ENCODE data around the gene RAB11FIP4.

RAB11FIP4 gene

GRCh38 chr17:31493656-31494155, 102.2 kb downstream of the RAB11FIP4 start:
- no peaks in the 10 kb centered on the region for H3F3A ChIP-seq (ENCODE audit: insufficient read depth)
- H4K20me1 ChIP-seq (ENCODE audit: low read depth, low read length) = no peaks in the 10 kb centered on the region
- H3K4me3 ChIP-seq (ENCODE audit: insufficient read depth, low read length, poor library complexity, severe bottlenecking) = no peak overlapping the region
- no peak overlapping the region for H3K4me2 ChIP-seq (ENCODE audit: low read depth, low read length, poor library complexity, severe bottlenecking)
- no peak overlapping the region for H2AFZ ChIP-seq (ENCODE audit: low read depth, low read length, severe bottlenecking)
- no peak overlapping the region for H3K9ac ChIP-seq (ENCODE audit: low read length)
- H3K36me3 ChIP-seq (ENCODE audit: low read length) = no peaks in the 10 kb centered on the region
- TF ChIP-seq CTCF (IDR thresholded peaks at IDR 0.05; ENCODE audit: insufficient read depth, low read length, poor library complexity, severe bottlenecking) = no peak
- no peak for TF ChIP-seq EZH2phosphoT487 (conservative IDR thresholded peaks at IDR 0.05; ENCODE audit: low read length)
- H3K27me3 ChIP-seq (ENCODE audit: low read length) = no peaks in the 10 kb centered on the region
- H3K79me2 ChIP-seq (ENCODE audit: insufficient read depth, low read length) = no peaks in the 10 kb centered on the region
- no peak overlapping the region for H3K27ac ChIP-seq (ENCODE audit: low read depth, low read length)
- no peaks in the 10 kb centered on the region for H3K9me2 ChIP-seq (replicated peaks; ENCODE audit: insufficient read depth, low read length)
- no peaks in the 10 kb centered on the region for H3K9me3 ChIP-seq (ENCODE audit: insufficient read depth, low read length)

- Histone ChIP-seq H3K4me2 (ENCODE audit: low read depth, low read length, poor library complexity, severe bottlenecking) (no peak overlapping the region), H3K36me3 (ENCODE audit: low read length) (no peaks in the 10 kb centered on the region), H3K27me3 (ENCODE audit: low read length) (no peaks in the 10 kb centered on the region), H3K9me2 (replicated peaks; ENCODE audit: insufficient read depth, low read length) (no peaks in the 10 kb centered on the region), H3K9ac (ENCODE audit: low read length) (no peak overlapping the region), H4K20me1 (ENCODE audit: low read depth, low read length) (no peaks in the 10 kb centered on the region), H3K9me3 (ENCODE audit: insufficient read depth, low read length) (no peaks in the 10 kb centered on the region), H2AFZ (ENCODE audit: low read depth, low read length, severe bottlenecking) (no peak overlapping the region), H3K4me3 (ENCODE audit: insufficient read depth, low read length, poor library complexity, severe bottlenecking) (no peak overlapping the region), H3K27ac (ENCODE audit: low read depth, low read length) (no peak overlapping the region), H3F3A (ENCODE audit: insufficient read depth) (no peaks in the 10 kb centered on the region), H3K79me2 (ENCODE audit: insufficient read depth, low read length) (no peaks in the 10 kb centered on the region)
- TF ChIP-seq EZH2phosphoT487 (conservative IDR thresholded peaks at IDR 0.05; ENCODE audit: low read length) = no peak
- no peak for TF ChIP-seq CTCF (IDR thresholded peaks at IDR 0.05; ENCODE audit: insufficient read depth, low read length, poor library complexity, severe bottlenecking)
Measured at GRCh38 chr17:31494259-31495021, 103.0 kb downstream of the RAB11FIP4 start.

- Histone ChIP-seq H3K27ac (ENCODE audit: low read depth, low read length) (no peak overlapping the region), H3K27me3 (ENCODE audit: low read length) (no peaks in the 10 kb centered on the region), H3K9ac (ENCODE audit: low read length) (no peak overlapping the region), H3K9me3 (ENCODE audit: insufficient read depth, low read length) (no peaks in the 10 kb centered on the region), H3K79me2 (ENCODE audit: insufficient read depth, low read length) (no peaks in the 10 kb centered on the region), H3F3A (ENCODE audit: insufficient read depth) (no peaks in the 10 kb centered on the region), H3K4me3 (ENCODE audit: insufficient read depth, low read length, poor library complexity, severe bottlenecking) (no peak overlapping the region), H3K4me2 (ENCODE audit: low read depth, low read length, poor library complexity, severe bottlenecking) (no peak overlapping the region), H4K20me1 (ENCODE audit: low read depth, low read length) (no peaks in the 10 kb centered on the region), H2AFZ (ENCODE audit: low read depth, low read length, severe bottlenecking) (no peak overlapping the region), H3K9me2 (replicated peaks; ENCODE audit: insufficient read depth, low read length) (no peaks in the 10 kb centered on the region), H3K36me3 (ENCODE audit: low read length) (no peaks in the 10 kb centered on the region)
- no peak for TF ChIP-seq CTCF (IDR thresholded peaks at IDR 0.05; ENCODE audit: insufficient read depth, low read length, poor library complexity, severe bottlenecking)
- no peak for TF ChIP-seq EZH2phosphoT487 (conservative IDR thresholded peaks at IDR 0.05; ENCODE audit: low read length)
Measured at GRCh38 chr17:31495022-31495885, 103.8 kb downstream of the RAB11FIP4 start.
